Activated CD4-positive, alpha-beta T cell treated with anti-CD3 and anti-CD28 coated beads, Interleukin-2, amount 10 ng/mL, durations not matched to agents 24 days and 14 days (primary cell): ENCODE measurements around the gene NGF. TPM values are rescaled to one million over a fixed set of nuclear protein-coding genes. Genes with fewer than 3 reads are reported as not detected.
"Not testable (repeated sequence)": the region's sequence is repeated elsewhere in the genome, so short reads cannot be mapped to it uniquely, and the experiment has no call there.

Experiments
- DNase-seq: peaks from one replicate; pipeline ENCODE4 v3.0.0; 2022
- H3K27ac Mint-ChIP-seq: one replicate; pipeline ENCODE4 v1.8.0; 2022; ENCODE audit warnings: mild to moderate bottlenecking, mixed read lengths
- H3K27me3 Mint-ChIP-seq: one replicate; pipeline ENCODE4 v1.8.0; 2022; ENCODE audit warnings: mixed read lengths
- H3K36me3 Mint-ChIP-seq: one replicate; pipeline ENCODE4 v1.8.0; 2022; ENCODE audit warnings: low read depth, mild to moderate bottlenecking, mixed read lengths
- H3K4me1 Mint-ChIP-seq: one replicate; pipeline ENCODE4 v1.8.0; 2021; ENCODE audit warnings: mixed read lengths
- H3K4me3 Mint-ChIP-seq: one replicate; pipeline ENCODE4 v1.8.0; 2022; ENCODE audit warnings: mild to moderate bottlenecking, moderate library complexity, mixed read lengths
- H3K9me3 Mint-ChIP-seq: one replicate; pipeline ENCODE4 v1.8.0; 2021; ENCODE audit warnings: mixed read lengths
- intact Hi-C: fragments of 100-400 bp; cut with micrococcal nuclease; formaldehyde crosslinking; loops from one replicate; pipeline ENCODE4 v1.15.1; 2023
- total RNA-seq: library from RNA; stranded (reverse); gene quantifications from 2 replicates; pipeline ENCODE4 v1.2.3, GENCODE V29; 2022

The NGF gene
- not detected in 2 replicates for total RNA-seq

- DNase-seq: no peak
- H3K27me3 Mint-ChIP-seq: peaks cover 35% of the 10 kb centered on the region
- peaks cover 2% of the 10 kb centered on the region for H3K4me1 Mint-ChIP-seq
- intact Hi-C loops: no loop called here
- H3K27ac Mint-ChIP-seq: no peak within 1 kb of the TSS
- no peaks in the 10 kb centered on the region for H3K9me3 Mint-ChIP-seq
- no peak within 1 kb of the TSS for H3K4me3 Mint-ChIP-seq
- no peaks in the 10 kb centered on the region for H3K36me3 Mint-ChIP-seq
These were observed at the start of gene NGF for GRCh38 chr1:115337633-115338456. Gene NGF (minus strand): TSS chr1:115338249. CDS start chr1:115286795, 51,454 bp downstream.

- DNase-seq, H3K27me3 Mint-ChIP-seq, intact Hi-C loops, H3K4me3 Mint-ChIP-seq, H3K27ac Mint-ChIP-seq, H3K36me3 Mint-ChIP-seq, H3K4me1 Mint-ChIP-seq: not testable (repeated sequence)
- peaks cover 24% of the 10 kb centered on the region for H3K9me3 Mint-ChIP-seq
These were observed 45.4 kb upstream of the NGF start for GRCh38 chr1:115383455-115383854.

GRCh38 chr1:115379943-115380342 lies 41.9 kb upstream of the NGF start:
- no peak overlapping the region for H3K27ac Mint-ChIP-seq
- H3K27me3 Mint-ChIP-seq: peaks cover 1% of the 10 kb centered on the region
- no peaks in the 10 kb centered on the region for H3K4me1 Mint-ChIP-seq
- no peaks in the 10 kb centered on the region for H3K36me3 Mint-ChIP-seq
- peaks cover 4% of the 10 kb centered on the region for H3K9me3 Mint-ChIP-seq
- H3K4me3 Mint-ChIP-seq: no peak overlapping the region
- intact Hi-C loops: no loop called here
- no peak for DNase-seq

- Mint-ChIP-seq H3K36me3 (no peaks in the 10 kb centered on the region), H3K9me3 (no peaks in the 10 kb centered on the region), H3K27me3 (peaks cover 1% of the 10 kb centered on the region), H3K4me1 (no peaks in the 10 kb centered on the region), H3K27ac (no peak overlapping the region), H3K4me3 (no peak overlapping the region)
- intact Hi-C loops: no loop called here
- DNase-seq: no peak
These were observed 39.4 kb upstream of the NGF start for GRCh38 chr1:115377411-115377810.

GRCh38 chr1:115374598-115374997 lies 36.5 kb upstream of the NGF start:
- Mint-ChIP-seq H3K9me3 (no peaks in the 10 kb centered on the region), H3K4me3 (no peak overlapping the region), H3K4me1 (no peaks in the 10 kb centered on the region), H3K27me3 (no peaks in the 10 kb centered on the region), H3K36me3 (no peaks in the 10 kb centered on the region), H3K27ac (no peak overlapping the region)
- no peak for DNase-seq
- intact Hi-C loops: no loop called here

- no peak for DNase-seq
- Mint-ChIP-seq H3K4me1 (no peaks in the 10 kb centered on the region), H3K27ac (no peak overlapping the region), H3K9me3 (no peaks in the 10 kb centered on the region), H3K27me3 (no peaks in the 10 kb centered on the region), H3K36me3 (no peaks in the 10 kb centered on the region), H3K4me3 (no peak overlapping the region)
- intact Hi-C loops: no loop called here
These were observed 35.3 kb upstream of the NGF start for GRCh38 chr1:115373305-115373704.

- intact Hi-C loops: no loop called here
- Mint-ChIP-seq H3K27me3 (no peaks in the 10 kb centered on the region), H3K27ac (no peak overlapping the region), H3K36me3 (no peaks in the 10 kb centered on the region), H3K4me1 (no peaks in the 10 kb centered on the region), H3K9me3 (peaks cover 4% of the 10 kb centered on the region), H3K4me3 (no peak overlapping the region)
- no peak for DNase-seq
These were observed 27.7 kb upstream of the NGF start for GRCh38 chr1:115365738-115366137.

- no peaks in the 10 kb centered on the region for H3K4me1 Mint-ChIP-seq
- H3K27me3 Mint-ChIP-seq: no peaks in the 10 kb centered on the region
- intact Hi-C loops: no loop called here
- no peak for DNase-seq
- H3K4me3 Mint-ChIP-seq: no peak overlapping the region
- H3K27ac Mint-ChIP-seq: no peak overlapping the region
- H3K36me3 Mint-ChIP-seq: no peaks in the 10 kb centered on the region
- H3K9me3 Mint-ChIP-seq: peaks cover 4% of the 10 kb centered on the region
These were observed 26.7 kb upstream of the NGF start for GRCh38 chr1:115364780-115365155.

- Mint-ChIP-seq H3K4me1 (no peaks in the 10 kb centered on the region), H3K36me3 (no peaks in the 10 kb centered on the region), H3K4me3 (no peak overlapping the region), H3K27me3 (no peaks in the 10 kb centered on the region), H3K9me3 (peaks cover 4% of the 10 kb centered on the region), H3K27ac (no peak overlapping the region)
- intact Hi-C loops: no loop called here
- no peak for DNase-seq
These were observed 26.2 kb upstream of the NGF start for GRCh38 chr1:115364046-115364779.

- no peaks in the 10 kb centered on the region for H3K4me1 Mint-ChIP-seq
- peaks cover 4% of the 10 kb centered on the region for H3K9me3 Mint-ChIP-seq
- H3K36me3 Mint-ChIP-seq: no peaks in the 10 kb centered on the region
- H3K27ac Mint-ChIP-seq: no peak overlapping the region
- H3K4me3 Mint-ChIP-seq: no peak overlapping the region
- intact Hi-C loops: no loop called here
- no peak for DNase-seq
- H3K27me3 Mint-ChIP-seq: no peaks in the 10 kb centered on the region
These were observed 25.1 kb upstream of the NGF start for GRCh38 chr1:115363171-115363570.

- H3K4me1 Mint-ChIP-seq, intact Hi-C loops, H3K27me3 Mint-ChIP-seq, H3K36me3 Mint-ChIP-seq, H3K9me3 Mint-ChIP-seq, H3K4me3 Mint-ChIP-seq, DNase-seq, H3K27ac Mint-ChIP-seq: not testable (repeated sequence)
These were observed 22.6 kb upstream of the NGF start for GRCh38 chr1:115360505-115361129.

GRCh38 chr1:115359787-115360452 lies 21.9 kb upstream of the NGF start:
- not testable (repeated sequence) for H3K4me1 Mint-ChIP-seq

GRCh38 chr1:115356356-115356755 lies 18.3 kb upstream of the NGF start:
- Mint-ChIP-seq H3K36me3 (no peaks in the 10 kb centered on the region), H3K9me3 (no peaks in the 10 kb centered on the region), H3K27ac (no peak overlapping the region), H3K4me1 (no peaks in the 10 kb centered on the region), H3K27me3 (no peaks in the 10 kb centered on the region), H3K4me3 (no peak overlapping the region)
- no peak for DNase-seq
- intact Hi-C loops: no loop called here

More at GRCh38 chr1:115359787-115360452, 21.9 kb upstream of the NGF start:
- H3K27me3 Mint-ChIP-seq, intact Hi-C loops, H3K27ac Mint-ChIP-seq, H3K9me3 Mint-ChIP-seq, H3K36me3 Mint-ChIP-seq, DNase-seq, H3K4me3 Mint-ChIP-seq: not testable (repeated sequence)

GRCh38 chr1:115355069-115355468 lies 17.0 kb upstream of the NGF start:
- no peaks in the 10 kb centered on the region for H3K36me3 Mint-ChIP-seq
- intact Hi-C loops: no loop called here
- H3K4me3 Mint-ChIP-seq: no peak overlapping the region
- no peak for DNase-seq
- H3K4me1 Mint-ChIP-seq: no peaks in the 10 kb centered on the region
- H3K27me3 Mint-ChIP-seq: no peaks in the 10 kb centered on the region
- no peaks in the 10 kb centered on the region for H3K9me3 Mint-ChIP-seq
- H3K27ac Mint-ChIP-seq: no peak overlapping the region
